GM19099 (cell line): Measurements from ENCODE around the gene CYB5B.

Source experiments
- POLR2A ChIP-seq: IDR thresholded peaks from 3 replicates; pipeline ENCODE4 v1.6.1; 2011; ENCODE audit warnings: low read depth; ENCODE audit not compliant: insufficient read length; ENCODE audit errors: extremely low read depth

Gene CYB5B

GRCh38 chr16:69402439-69402838 is 22.0 kb upstream of the CYB5B start:
- TF ChIP-seq POLR2A = no peak

GRCh38 chr16:69404275-69404805 is 20.1 kb upstream of the CYB5B start:
- no peak for TF ChIP-seq POLR2A

- TF ChIP-seq POLR2A = no peak
Measured at GRCh38 chr16:69405326-69405725, 19.1 kb upstream of the CYB5B start.

GRCh38 chr16:69405757-69406156 is 18.7 kb upstream of the CYB5B start:
- no peak for TF ChIP-seq POLR2A

GRCh38 chr16:69406780-69407331 is 17.6 kb upstream of the CYB5B start:
- TF ChIP-seq POLR2A = no peak

- no peak for TF ChIP-seq POLR2A
Measured at GRCh38 chr16:69407702-69408323, 16.6 kb upstream of the CYB5B start.

- no peak for TF ChIP-seq POLR2A
Measured at GRCh38 chr16:69408475-69408874, 15.9 kb upstream of the CYB5B start.

GRCh38 chr16:69410219-69410990 is 14.0 kb upstream of the CYB5B start:
- no peak for TF ChIP-seq POLR2A

- no peak for TF ChIP-seq POLR2A
Measured at GRCh38 chr16:69411064-69411985, 13.1 kb upstream of the CYB5B start.

GRCh38 chr16:69412287-69412686 is 12.1 kb upstream of the CYB5B start:
- no peak for TF ChIP-seq POLR2A

- TF ChIP-seq POLR2A = no peak
Measured at GRCh38 chr16:69413045-69413664, 11.3 kb upstream of the CYB5B start.

- TF ChIP-seq POLR2A = no peak
Measured at GRCh38 chr16:69417520-69418199, 6.8 kb upstream of the CYB5B start.

- no peak for TF ChIP-seq POLR2A
Measured at GRCh38 chr16:69419956-69420355, 4.5 kb upstream of the CYB5B start.

GRCh38 chr16:69423189-69423588 is 1.2 kb upstream of the CYB5B start:
- no peak for TF ChIP-seq POLR2A

GRCh38 chr16:69424935-69425784 is 741 bp downstream of the CYB5B start:
- no peak for TF ChIP-seq POLR2A
